ENCODE measurements around the gene SELENOF.

- TF ChIP-seq POLR2AphosphoS5 (IDR thresholded peaks at IDR 0.05; ENCODE audit: low read depth, low read length), result no peak
- TF ChIP-seq POLR2A (IDR thresholded peaks at IDR 0.05; ENCODE audit: low read depth, low read length), result no peak
Measured at GRCh38 chr1:86926883-86927282, 13.0 kb upstream of the SELENOF start.

Data from GM12892 (cell line).